Testis (tissue), 2 donors: Measurements from ENCODE around the gene CRYBA4.

Experiments used
- CTCF ChIP-seq, 3 experiments: fragments of 450-650 bp in 2 of 3; fragments of 200-600 bp in 1 of 3; sonication (generic) in 1 of 3; IDR thresholded peaks; one replicate each; pipeline ENCODE4 v1.5.1; 2016 to 2019; ENCODE audit warnings: antibody characterized with exemption in 3 of 3, mild to moderate bottlenecking in 2 of 3, moderate library complexity in 1 of 3
- POLR2A ChIP-seq: fragments of 450-650 bp; IDR thresholded peaks from one replicate; pipeline ENCODE4 v1.6.1; 2017; ENCODE audit warnings: antibody characterized with exemption, mild to moderate bottlenecking, moderate library complexity

DNA sequence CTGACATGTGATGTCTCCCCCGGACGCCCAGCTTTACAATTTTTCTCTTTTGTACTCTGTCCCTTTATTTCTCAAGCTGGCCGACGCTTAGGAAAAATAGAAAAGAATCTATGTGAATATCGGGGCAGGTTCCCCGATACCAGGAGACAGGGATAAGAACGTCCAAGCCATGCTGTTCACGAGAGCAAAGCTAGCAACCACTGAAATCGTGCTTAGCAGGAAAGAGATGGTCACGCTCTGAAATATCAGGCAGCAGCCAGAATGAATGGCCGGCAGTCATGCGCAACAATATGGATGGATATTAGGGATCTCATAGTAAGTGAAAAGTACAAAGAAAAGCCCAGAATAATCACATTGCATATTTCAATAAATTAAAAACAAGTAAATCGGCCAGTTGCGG lies 7.4 kb upstream of the CRYBA4 start:
- TF ChIP-seq CTCF (IDR thresholded peaks at IDR 0.05) (no peak), POLR2A (no peak)
